NCI-H1930 (cell line): ENCODE data around the gene NUDT4.
"Not testable (repeated sequence)": the region's sequence is repeated elsewhere in the genome, so short reads cannot be mapped to it uniquely, and the experiment has no call there.

Experiments used
- DNase-seq, 2 experiments: peaks; one replicate each; lab custom pipeline; 2025; lab: John Stamatoyannopoulos, UW

NUDT4 gene

GRCh38 chr12:93368766-93369165, 9.0 kb upstream of the NUDT4 start:
- DNase-seq: no peak

- DNase-seq: no peak
Measured at GRCh38 chr12:93369505-93369904, 8.2 kb upstream of the NUDT4 start.

GRCh38 chr12:93370947-93371346, 6.8 kb upstream of the NUDT4 start:
- no peak for DNase-seq

GRCh38 chr12:93373961-93374656, 3.6 kb upstream of the NUDT4 start:
- no peak for DNase-seq

- DNase-seq: no peak
Measured at GRCh38 chr12:93375906-93376305, 1.8 kb upstream of the NUDT4 start.

- no peak for DNase-seq
Measured at GRCh38 chr12:93376436-93377251, 1.1 kb upstream of the NUDT4 start.

GRCh38 chr12:93378196-93378997, 672 bp downstream of the NUDT4 start:
- DNase-seq: not testable (repeated sequence)

GRCh38 chr12:93378998-93379325, 1.2 kb downstream of the NUDT4 start:
- no peak for DNase-seq

GRCh38 chr12:93379326-93379980, 1.7 kb downstream of the NUDT4 start:
- DNase-seq: no peak

- DNase-seq: no peak
Measured at GRCh38 chr12:93379981-93380361, 2.2 kb downstream of the NUDT4 start.

GRCh38 chr12:93380480-93381121, 2.9 kb downstream of the NUDT4 start:
- DNase-seq: no peak

GRCh38 chr12:93381161-93381975, 3.6 kb downstream of the NUDT4 start:
- no peak for DNase-seq

GRCh38 chr12:93381976-93382437, 4.3 kb downstream of the NUDT4 start:
- DNase-seq: not testable (repeated sequence)

- no peak for DNase-seq
Measured at GRCh38 chr12:93387780-93388179, 10.1 kb downstream of the NUDT4 start.

GRCh38 chr12:93390031-93390430, 12.3 kb downstream of the NUDT4 start:
- no peak for DNase-seq

- DNase-seq: no peak
Measured at GRCh38 chr12:93390549-93391297, 13.0 kb downstream of the NUDT4 start.

GRCh38 chr12:93393425-93393824, 15.7 kb downstream of the NUDT4 start:
- no peak for DNase-seq

GRCh38 chr12:93397412-93397811, 19.7 kb downstream of the NUDT4 start:
- DNase-seq: no peak

GRCh38 chr12:93399183-93399863, 21.6 kb downstream of the NUDT4 start:
- not testable (repeated sequence) for DNase-seq
